ENCODE data around the gene KLHL29. TPM values are rescaled to one million over a fixed set of nuclear protein-coding genes. Genes with fewer than 3 reads are reported as not detected.

The KLHL29 gene
- total RNA-seq, 1 donor from 2014 or later = 15.1 TPM

DNA sequence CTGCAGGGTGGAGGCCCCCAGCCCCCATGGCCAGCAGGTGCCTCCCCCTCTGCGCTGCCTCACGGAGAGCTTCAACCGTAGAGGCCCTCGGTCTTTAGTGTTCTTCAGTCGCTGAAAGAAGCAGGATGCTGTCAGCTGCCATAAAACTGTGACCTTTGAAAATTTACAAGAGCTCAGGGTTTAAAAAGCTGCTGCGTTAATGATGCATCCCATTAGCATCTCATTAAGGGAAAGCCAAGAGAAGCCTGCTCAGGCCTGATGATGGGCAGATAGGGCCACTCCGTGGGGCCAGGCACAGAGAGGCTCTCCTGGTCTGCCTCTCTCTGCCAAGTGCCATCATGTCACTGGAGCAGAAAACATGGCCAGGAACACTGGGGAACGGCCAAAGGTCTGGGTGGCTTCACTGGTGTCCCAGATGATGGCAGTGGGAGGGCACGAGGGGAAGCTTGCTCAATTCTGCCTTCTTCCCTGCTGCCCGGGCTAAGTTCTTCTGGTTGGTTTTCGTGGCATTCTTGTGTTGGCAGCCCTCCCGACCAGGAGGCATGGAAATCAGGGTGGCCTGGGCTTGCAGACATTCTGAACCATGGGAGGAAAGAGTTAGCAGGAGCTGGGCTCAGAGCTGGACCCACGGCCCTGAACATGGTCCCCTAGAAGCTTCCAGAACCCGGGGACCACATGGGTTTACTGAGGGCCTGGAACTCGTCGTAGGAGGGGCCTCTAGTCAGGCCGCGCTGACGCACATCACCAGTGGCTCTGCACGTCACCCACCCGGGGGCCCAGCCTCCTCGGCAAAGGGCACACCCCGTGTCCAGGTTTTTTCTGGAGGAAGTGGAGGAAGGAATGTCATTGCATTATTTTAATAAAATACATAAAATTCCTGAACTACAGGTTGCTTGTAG lies 250.7 kb downstream of the KLHL29 start:
- intact Hi-C loops (cut with DNase I) = no loop called here
- ATAC-seq (no peak), DNase-seq (no peak)
- Histone ChIP-seq H3K9me3 (no peaks in the 10 kb centered on the region), H3K27ac (no peak overlapping the region), H3K36me3 (no peaks in the 10 kb centered on the region), H3K4me1 (peaks cover 5% of the 10 kb centered on the region), H3K4me3 (no peak overlapping the region), H3K27me3 (no peaks in the 10 kb centered on the region)
- TF ChIP-seq, protein P1, sequence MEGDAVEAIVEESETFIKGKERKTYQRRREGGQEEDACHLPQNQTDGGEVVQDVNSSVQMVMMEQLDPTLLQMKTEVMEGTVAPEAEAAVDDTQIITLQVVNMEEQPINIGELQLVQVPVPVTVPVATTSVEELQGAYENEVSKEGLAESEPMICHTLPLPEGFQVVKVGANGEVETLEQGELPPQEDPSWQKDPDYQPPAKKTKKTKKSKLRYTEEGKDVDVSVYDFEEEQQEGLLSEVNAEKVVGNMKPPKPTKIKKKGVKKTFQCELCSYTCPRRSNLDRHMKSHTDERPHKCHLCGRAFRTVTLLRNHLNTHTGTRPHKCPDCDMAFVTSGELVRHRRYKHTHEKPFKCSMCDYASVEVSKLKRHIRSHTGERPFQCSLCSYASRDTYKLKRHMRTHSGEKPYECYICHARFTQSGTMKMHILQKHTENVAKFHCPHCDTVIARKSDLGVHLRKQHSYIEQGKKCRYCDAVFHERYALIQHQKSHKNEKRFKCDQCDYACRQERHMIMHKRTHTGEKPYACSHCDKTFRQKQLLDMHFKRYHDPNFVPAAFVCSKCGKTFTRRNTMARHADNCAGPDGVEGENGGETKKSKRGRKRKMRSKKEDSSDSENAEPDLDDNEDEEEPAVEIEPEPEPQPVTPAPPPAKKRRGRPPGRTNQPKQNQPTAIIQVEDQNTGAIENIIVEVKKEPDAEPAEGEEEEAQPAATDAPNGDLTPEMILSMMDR (IDR thresholded peaks at IDR 0.05) = no peak

GRCh38 chr2:23636426-23636825 lies 251.4 kb downstream of the KLHL29 start:
- ATAC-seq (no peak), DNase-seq (no peak)
- Histone ChIP-seq H3K4me1 (peaks cover 5% of the 10 kb centered on the region), H3K9me3 (no peaks in the 10 kb centered on the region), H3K4me3 (no peak overlapping the region), H3K36me3 (no peaks in the 10 kb centered on the region), H3K27me3 (no peaks in the 10 kb centered on the region), H3K27ac (no peak overlapping the region)
- TF ChIP-seq, protein P1 (IDR thresholded peaks at IDR 0.05) = peak; percentile 23
- intact Hi-C loops (cut with DNase I) = no loop called here

GRCh38 chr2:23637011-23637778 lies 252.2 kb downstream of the KLHL29 start:
- TF ChIP-seq, protein P1 (IDR thresholded peaks at IDR 0.05) = no peak
- intact Hi-C loops (cut with DNase I) = no loop called here
- DNase-seq (no peak), ATAC-seq (no peak)
- Histone ChIP-seq H3K4me1 (peaks cover 5% of the 10 kb centered on the region), H3K27me3 (no peaks in the 10 kb centered on the region), H3K9me3 (no peaks in the 10 kb centered on the region), H3K36me3 (no peaks in the 10 kb centered on the region), H3K4me3 (no peak overlapping the region), H3K27ac (no peak overlapping the region)

DNA sequence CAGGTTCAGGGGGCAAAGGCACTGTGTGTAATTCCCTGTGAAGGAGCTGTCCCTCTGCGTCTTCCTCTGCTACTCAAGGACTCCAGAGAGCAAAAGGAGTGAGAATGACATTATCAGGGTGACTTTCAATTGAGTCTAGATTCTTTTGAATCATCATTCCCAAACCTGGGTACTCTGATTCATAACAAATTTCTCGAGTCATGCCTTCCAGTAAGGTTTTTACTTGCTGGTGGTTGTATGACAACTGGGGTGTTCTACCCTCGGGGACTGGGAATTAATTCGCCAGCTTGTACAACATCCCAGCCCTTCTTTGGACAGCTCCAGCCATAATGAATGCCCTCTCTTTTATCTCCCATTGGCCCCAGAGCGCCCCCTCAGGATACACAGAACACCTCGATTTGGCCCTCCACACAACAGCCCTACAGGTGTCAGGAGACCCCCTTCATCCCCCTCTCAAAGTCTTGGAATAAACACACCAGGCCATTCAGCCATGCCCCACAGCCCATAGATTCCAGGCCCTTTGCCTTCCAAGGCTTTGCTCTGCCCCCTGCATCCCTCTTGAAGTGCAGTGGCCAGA lies 254.5 kb downstream of the KLHL29 start:
- H3K27me3 ChIP-seq = no peaks in the 10 kb centered on the region
- ATAC-seq = no peak
- peaks cover 5% of the 10 kb centered on the region for H3K36me3 ChIP-seq
- no peak overlapping the region for H3K27ac ChIP-seq
- TF ChIP-seq, protein P1 (IDR thresholded peaks at IDR 0.05) = no peak
- DNase-seq = no peak
- intact Hi-C loops (cut with DNase I) = no loop called here
- no peak overlapping the region for H3K4me3 ChIP-seq
- H3K4me1 ChIP-seq = peaks cover 5% of the 10 kb centered on the region
- no peaks in the 10 kb centered on the region for H3K9me3 ChIP-seq

DNA sequence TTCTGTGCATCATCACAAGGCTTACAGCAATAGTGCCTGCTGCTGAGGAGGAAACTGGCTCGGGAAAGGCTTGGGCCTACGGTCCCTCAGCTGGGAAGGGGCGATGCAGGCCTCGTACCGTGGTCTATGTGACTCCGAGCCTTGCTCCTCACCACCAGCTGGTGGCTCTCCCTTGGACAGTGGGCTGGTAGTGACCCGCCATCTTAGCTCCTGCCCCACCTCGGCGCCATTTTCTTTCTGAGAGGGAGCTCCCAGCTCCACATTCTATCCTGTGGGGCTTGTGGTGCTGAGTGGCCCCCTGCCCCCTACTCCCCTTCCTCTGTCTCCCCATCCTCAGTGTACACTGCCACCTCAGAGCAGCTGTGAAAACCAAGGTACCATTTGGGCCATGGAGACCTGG lies 255.7 kb downstream of the KLHL29 start:
- H3K27ac ChIP-seq = no peak overlapping the region
- TF ChIP-seq, protein P1 (IDR thresholded peaks at IDR 0.05) = no peak
- peaks cover 5% of the 10 kb centered on the region for H3K4me1 ChIP-seq
- H3K9me3 ChIP-seq = no peaks in the 10 kb centered on the region
- peaks cover 5% of the 10 kb centered on the region for H3K36me3 ChIP-seq
- intact Hi-C loops (cut with DNase I) = no loop called here
- ATAC-seq (no peak), DNase-seq (no peak)
- no peak overlapping the region for H3K4me3 ChIP-seq
- H3K27me3 ChIP-seq = no peaks in the 10 kb centered on the region

Measured in upper lobe of right lung (tissue), 1 donor.